Kidney epithelial cell (primary cell): ENCODE results near the gene NFAT5. TPM values are rescaled to one million over a fixed set of nuclear protein-coding genes. Genes with fewer than 3 reads are reported as not detected.
A peak's percentile ranks its signal among the peaks of the same experiment; 100 is the strongest.

ENCODE experiments used
- DNase-seq: peaks from one replicate; pipeline ENCODE4 v3.0.0-alpha.2; 2010; ENCODE audit warnings: low read depth
- H3K27me3 ChIP-seq: 2 replicates; pipeline ENCODE4 v1.6.0; 2011; ENCODE audit warnings: low read length; ENCODE audit not compliant: control insufficient read depth, insufficient read depth
- H3K36me3 ChIP-seq: 2 replicates; pipeline ENCODE4 v1.5.1; 2011; ENCODE audit warnings: low read length; ENCODE audit not compliant: control insufficient read depth, insufficient read depth
- H3K4me3 ChIP-seq: 2 replicates; pipeline ENCODE4 v1.5.1; 2011; ENCODE audit warnings: low read depth, mild to moderate bottlenecking, control low read depth, low read length
- CTCF ChIP-seq: IDR thresholded peaks from 2 replicates; pipeline ENCODE4 v1.5.1; 2011; ENCODE audit warnings: mild to moderate bottlenecking, moderate library complexity, low read length, control low read depth, inconsistent platforms; ENCODE audit not compliant: insufficient read depth, poor library complexity, severe bottlenecking
- total RNA-seq: library from RNA; depleted of rRNA; stranded (reverse); fragments of >200 nt; gene quantifications from 2 replicates; pipeline ENCODE4 v1.2.3, GENCODE V29; 2015

Gene NFAT5
- total RNA-seq, 1 donor from 2014 or later: 29.1 TPM

- TF ChIP-seq CTCF: no peak
- H3K36me3 ChIP-seq: no peaks in the 10 kb centered on the region
- no peak for DNase-seq
Measured at GRCh38 chr16:69706975-69707340, 141.2 kb downstream of the NFAT5 start.

GRCh38 chr16:69707920-69708683 is 142.3 kb downstream of the NFAT5 start:
- Histone ChIP-seq H3K4me3 (no peak overlapping the region), H3K27me3 (no peaks in the 10 kb centered on the region), H3K36me3 (no peaks in the 10 kb centered on the region)
- no peak for DNase-seq
- no peak for TF ChIP-seq CTCF

More at GRCh38 chr16:69706975-69707340, 141.2 kb downstream of the NFAT5 start:
- Histone ChIP-seq H3K27me3 (no peaks in the 10 kb centered on the region), H3K4me3 (no peak overlapping the region)

- Histone ChIP-seq H3K4me3 (no peak overlapping the region), H3K27me3 (no peaks in the 10 kb centered on the region), H3K36me3 (no peaks in the 10 kb centered on the region)
- no peak for DNase-seq
- TF ChIP-seq CTCF: peak; percentile 52
Measured at GRCh38 chr16:69709456-69710084, 143.8 kb downstream of the NFAT5 start.

- H3K27me3 ChIP-seq: no peaks in the 10 kb centered on the region
- H3K4me3 ChIP-seq: no peak overlapping the region
- no peaks in the 10 kb centered on the region for H3K36me3 ChIP-seq
- no peak for TF ChIP-seq CTCF
- DNase-seq: peak; percentile 63
Measured at GRCh38 chr16:69711115-69711740, 145.5 kb downstream of the NFAT5 start.

- Histone ChIP-seq H3K27me3 (no peaks in the 10 kb centered on the region), H3K4me3 (no peak overlapping the region), H3K36me3 (no peaks in the 10 kb centered on the region)
- DNase-seq: no peak
- TF ChIP-seq CTCF: no peak
Measured at GRCh38 chr16:69712277-69712676, 146.5 kb downstream of the NFAT5 start.
